Fibroblast of mammary gland (primary cell): ENCODE data around the gene RNF144A.

Source experiments
- DNase-seq: peaks from one replicate; pipeline ENCODE4 v3.0.0-alpha.2; 2010; ENCODE audit warnings: low read depth
- H3K4me3 ChIP-seq: 2 replicates; pipeline ENCODE4 v1.5.1; 2011; ENCODE audit warnings: low read depth, mild to moderate bottlenecking, low read length, moderate library complexity; ENCODE audit not compliant: control insufficient read depth
- CTCF ChIP-seq: conservative IDR thresholded peaks from 2 replicates; pipeline ENCODE4 v1.5.1; 2011; ENCODE audit warnings: low read depth, low read length, inconsistent platforms; ENCODE audit not compliant: control insufficient read depth, insufficient read depth

The RNF144A gene

GRCh38 chr2:6917071-6917760, at the start of gene RNF144A:
RNF144A (plus strand) TSS chr2:6917412; CDS start chr2:6996927, 79,515 bp downstream.
- peak within 1 kb of the TSS; percentile 67 for H3K4me3 ChIP-seq
- DNase-seq, result peak; percentile 44
- no peak for TF ChIP-seq CTCF

GRCh38 chr2:6872394-6872793, 44.8 kb upstream of the RNF144A start:
- H3K4me3 ChIP-seq, result no peak overlapping the region
- no peak for TF ChIP-seq CTCF
- no peak for DNase-seq

GRCh38 chr2:6874032-6874431, 43.2 kb upstream of the RNF144A start:
- TF ChIP-seq CTCF, result no peak
- no peak for DNase-seq
- no peak overlapping the region for H3K4me3 ChIP-seq

GRCh38 chr2:6876309-6876708, 40.9 kb upstream of the RNF144A start:
- no peak for TF ChIP-seq CTCF
- DNase-seq, result no peak
- H3K4me3 ChIP-seq, result no peak overlapping the region

- H3K4me3 ChIP-seq, result peak within 1 kb of the TSS; percentile 26
- DNase-seq, result peak; percentile 55
- no peak for TF ChIP-seq CTCF
Measured at GRCh38 chr2:6877402-6878304, 39.6 kb upstream of the RNF144A start, which contains the start of gene RSAD2. RSAD2 (plus strand) TSS chr2:6877777; CDS start chr2:6877801, 24 bp downstream.

GRCh38 chr2:6878549-6878948, 38.7 kb upstream of the RNF144A start:
- TF ChIP-seq CTCF, result no peak
- no peak overlapping the region for H3K4me3 ChIP-seq
- no peak for DNase-seq
